G401 (cell line): ENCODE measurements around the gene CCNL2. TPM values are rescaled to one million over a fixed set of nuclear protein-coding genes. Genes with fewer than 3 reads are reported as not detected.
"Not testable (repeated sequence)": the region's sequence is repeated elsewhere in the genome, so short reads cannot be mapped to it uniquely, and the experiment has no call there.

Experiments
- DNase-seq: peaks from one replicate; pipeline ENCODE4 v3.0.0-alpha.2; 2015; ENCODE audit warnings: low spot score
- in situ Hi-C: cut with HindIII; loops from 2 replicates; pipeline ENCODE4 v1.10.0; 2016; ENCODE audit warnings: low sequenced_read_pairs, mixed read lengths
- total RNA-seq: library from RNA; depleted of rRNA; stranded (reverse); fragments of >200 nt; shearing (Covaris generic); gene quantifications from 2 replicates; pipeline ENCODE4 v1.2.3, GENCODE V29; 2014

Gene CCNL2
- total RNA-seq, 1 experiment from 2014 or later: 105 TPM

- in situ Hi-C loops: no loop called here
These were observed 7.1 kb upstream of the CCNL2 start for GRCh38 chr1:1406101-1406820.

GRCh38 chr1:1403653-1404052 lies 4.5 kb upstream of the CCNL2 start:
- DNase-seq: no peak
- in situ Hi-C loops: no loop called here

More at GRCh38 chr1:1406101-1406820, 7.1 kb upstream of the CCNL2 start:
- DNase-seq: no peak

DNA sequence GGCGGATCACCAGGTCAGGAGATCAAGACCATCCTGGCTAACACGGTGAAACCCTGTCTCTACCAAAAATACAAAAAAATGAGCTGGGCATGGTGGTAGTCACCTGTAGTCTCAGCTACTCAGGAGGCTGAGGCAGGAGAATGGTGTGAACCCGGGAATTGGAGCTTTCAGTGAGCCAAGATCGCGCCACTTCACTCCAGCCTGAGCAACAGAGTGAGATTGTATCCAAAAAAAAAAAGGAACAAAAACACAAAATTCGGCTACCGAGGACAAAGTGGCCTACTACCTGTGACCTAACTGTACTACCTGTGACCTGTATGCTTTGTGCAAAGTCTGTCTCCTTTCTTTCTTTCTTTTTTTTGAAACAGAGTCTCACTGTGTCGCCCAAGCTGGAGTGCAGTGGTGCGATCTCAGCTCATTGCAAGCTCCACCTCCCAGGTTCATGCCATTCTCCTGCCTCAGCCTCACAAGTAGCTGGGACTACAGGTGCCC lies 3.8 kb upstream of the CCNL2 start:
- in situ Hi-C loops, DNase-seq: not testable (repeated sequence)

DNA sequence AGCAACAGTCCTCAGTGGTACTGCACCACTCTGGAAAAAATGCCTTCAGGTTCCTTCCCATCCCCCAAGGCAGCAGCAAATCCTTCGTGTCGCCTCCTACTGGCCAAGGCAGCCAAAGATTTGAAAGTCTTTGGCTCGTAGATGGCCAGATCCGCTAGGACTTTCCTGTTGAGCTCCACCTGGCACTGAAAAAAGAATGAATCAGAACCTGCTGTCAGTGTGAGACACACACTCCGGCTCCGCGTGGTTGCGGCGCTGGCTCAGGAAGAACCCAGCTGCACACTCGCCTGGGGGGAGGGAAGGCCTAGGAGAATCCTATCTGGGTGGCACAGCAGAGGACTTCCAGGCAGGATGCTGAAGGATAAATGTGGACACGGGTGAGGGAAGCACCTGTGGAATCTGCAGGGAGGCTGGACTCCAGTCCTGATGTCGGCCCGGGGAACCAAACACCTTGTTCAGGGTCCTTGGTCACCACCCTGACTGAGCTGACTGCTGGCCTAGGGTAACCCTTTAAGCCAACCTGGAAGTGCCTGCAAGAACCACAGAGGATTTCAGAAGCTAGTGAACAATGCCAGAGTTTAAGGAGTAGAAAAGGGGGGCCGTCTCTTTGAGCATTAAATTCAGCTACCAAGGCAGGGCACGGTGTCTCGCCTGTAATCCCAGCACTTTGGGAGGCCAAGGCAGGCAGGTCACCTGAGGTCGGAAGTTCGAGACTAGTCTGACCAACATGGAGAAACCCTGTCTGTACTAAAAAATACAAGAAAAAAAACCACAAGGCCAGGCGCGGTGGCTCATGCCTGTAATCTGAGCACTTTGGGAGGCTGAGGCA lies 3.2 kb upstream of the CCNL2 start:
- DNase-seq: peak; percentile 40
- in situ Hi-C loops: no loop called here

DNA sequence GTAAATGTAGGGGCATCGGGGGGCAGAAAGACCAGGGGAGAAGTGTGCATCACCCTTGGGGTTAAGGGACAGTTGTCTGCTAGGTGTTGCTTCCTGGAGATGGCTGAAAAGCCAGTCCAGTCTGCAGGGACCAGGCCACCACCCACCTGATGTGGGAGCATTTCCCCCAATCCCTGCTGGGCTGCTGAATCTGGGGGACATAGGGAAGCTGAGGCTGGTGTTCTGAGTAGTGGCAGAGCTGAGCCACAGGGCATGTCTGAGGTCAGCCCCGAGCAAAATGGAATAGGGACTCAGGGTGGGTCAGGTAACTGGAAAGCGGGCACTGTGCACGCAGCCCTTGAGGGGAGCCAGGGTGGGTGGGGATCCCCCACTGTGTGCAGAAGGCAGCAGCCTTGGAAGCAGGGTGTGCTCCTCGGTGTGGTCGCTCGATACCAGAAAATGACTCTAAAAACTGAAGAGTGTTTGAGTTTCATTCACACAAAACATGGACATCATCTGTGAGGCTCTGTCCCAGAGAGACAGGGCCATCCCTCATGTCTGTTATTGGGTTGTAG lies 2.4 kb upstream of the CCNL2 start:
- DNase-seq: no peak
- in situ Hi-C loops: no loop called here

DNA sequence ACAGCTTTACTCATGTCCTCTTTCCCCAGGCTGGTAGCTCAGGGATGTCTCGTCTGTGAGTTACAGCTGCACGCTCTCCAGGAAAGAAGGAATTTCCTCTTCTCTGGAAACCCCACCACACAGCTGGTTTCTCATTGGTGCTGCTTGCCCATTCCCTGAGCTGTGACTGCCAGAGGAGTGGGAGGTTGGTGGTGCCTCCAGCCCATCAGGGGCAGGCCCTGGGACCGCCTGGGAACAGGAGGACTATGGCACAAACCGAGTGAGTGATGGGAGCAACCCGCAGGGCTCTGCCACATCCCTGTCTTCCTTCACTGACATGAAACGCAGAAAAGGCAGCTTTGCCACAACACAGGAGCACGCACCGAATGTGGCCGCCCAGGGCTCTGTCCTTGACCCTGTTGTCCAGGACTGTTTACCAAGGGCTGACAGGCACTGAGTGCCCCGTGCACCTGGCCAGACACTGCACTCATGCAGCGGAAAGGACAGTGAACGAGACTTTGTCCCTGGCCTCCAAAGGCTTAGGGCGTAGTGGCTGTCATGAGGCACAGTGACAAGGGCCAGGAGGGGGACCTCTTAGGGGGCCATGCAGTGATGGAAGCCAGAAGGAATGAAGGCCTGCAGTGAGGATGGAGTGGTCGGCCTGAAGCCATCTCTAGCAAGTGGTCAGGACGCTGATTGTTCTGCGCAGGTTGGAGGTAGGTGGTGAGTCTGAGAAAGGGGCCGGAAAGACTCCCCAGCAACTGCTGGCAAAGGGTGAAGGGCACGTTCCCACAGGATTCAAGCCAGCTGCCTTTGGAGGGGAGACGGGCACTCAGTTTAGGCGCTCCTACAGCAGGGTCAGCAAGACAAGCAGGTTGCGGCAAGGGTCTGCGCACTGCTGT lies 1.7 kb upstream of the CCNL2 start:
- no peak for DNase-seq
- in situ Hi-C loops: no loop called here

DNA sequence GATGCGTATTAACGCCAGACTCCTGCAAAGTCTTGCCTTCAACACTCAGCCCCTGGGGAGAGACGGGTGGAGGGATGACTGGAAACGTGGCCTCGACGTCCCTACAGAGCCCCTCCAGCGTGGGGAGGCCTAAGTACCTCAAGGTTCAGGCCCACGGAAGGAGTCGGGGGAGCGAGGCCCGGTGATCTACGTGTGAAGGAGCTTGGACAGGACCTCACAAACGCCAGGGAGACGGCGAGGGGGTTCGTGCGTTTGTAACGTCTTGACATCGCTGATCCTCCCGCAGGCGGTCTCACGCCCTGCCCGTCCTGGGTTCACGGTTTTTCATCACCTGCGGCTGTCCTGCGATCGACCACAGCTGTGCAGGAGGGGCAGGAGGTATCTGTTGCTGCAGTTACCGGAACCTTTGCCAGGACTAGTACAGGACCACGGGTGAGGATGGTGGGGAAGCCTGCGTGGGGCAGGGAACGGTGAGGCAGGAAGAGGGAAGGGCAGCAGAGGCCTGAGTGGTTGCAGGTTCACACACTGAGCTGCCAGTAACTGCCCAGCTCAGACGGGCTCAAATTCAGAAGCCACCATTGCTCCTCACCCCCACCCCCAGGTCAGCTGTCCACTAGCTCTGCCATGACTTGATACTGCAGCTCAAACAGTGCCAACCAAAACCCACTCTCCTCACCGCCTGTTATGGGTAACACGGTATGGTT lies 889 bp upstream of the CCNL2 start:
- DNase-seq: no peak
- in situ Hi-C loops: no loop called here

- in situ Hi-C loops: no loop called here
- DNase-seq: no peak
These were observed 403 bp downstream of the CCNL2 start for GRCh38 chr1:1398677-1399186.

DNA sequence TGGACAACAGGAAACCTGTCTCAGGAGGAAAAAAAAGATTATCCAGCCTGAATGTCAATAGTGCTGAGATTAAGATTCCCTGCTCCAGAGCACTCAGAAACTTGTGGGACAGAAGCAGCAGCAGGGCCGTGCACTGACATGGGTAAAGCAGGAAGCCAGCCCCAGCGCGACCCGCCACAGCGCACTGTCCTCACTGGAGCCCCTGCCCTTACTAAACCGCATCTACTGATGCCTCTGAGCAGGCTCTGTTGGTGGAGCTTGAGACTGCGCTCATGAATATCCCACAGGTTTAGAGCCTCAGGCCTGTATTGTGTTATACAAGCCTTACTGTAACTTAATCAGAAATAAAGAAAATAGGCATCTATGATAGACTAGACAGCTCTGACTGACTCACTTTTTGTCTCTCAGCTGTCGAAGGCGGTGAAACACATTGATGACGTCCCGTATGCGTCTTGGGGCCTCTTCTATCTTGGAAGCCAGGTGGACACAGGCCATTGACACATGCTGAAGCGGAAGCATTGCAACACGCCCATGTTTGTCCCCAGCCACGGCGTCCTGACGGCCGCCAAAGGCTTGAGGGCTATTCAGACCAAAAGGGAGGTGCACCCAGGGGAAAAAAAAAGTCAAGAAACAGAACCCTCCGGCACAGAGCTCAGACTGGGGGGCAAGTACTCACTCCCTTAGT lies 1.2 kb downstream of the CCNL2 start:
- in situ Hi-C loops: no loop called here
- DNase-seq: no peak

DNA sequence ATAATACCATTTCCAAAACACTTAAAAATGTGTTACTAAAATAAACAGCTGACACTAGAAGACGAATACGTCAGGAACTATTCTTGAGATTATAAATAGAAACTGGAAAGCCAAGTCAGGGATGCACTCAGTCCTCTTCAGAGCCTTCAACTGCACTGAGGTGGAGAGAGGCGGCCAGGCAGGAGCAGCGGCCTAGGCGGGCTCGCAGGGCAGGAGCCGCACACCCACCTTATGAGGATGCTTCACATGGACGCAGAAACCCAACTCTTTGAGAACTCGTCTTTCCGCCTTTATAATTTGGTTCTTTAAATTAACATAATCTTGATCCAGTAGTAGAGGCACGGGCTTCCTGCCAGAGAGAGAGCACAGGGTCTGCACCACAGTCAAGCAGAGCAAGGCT lies 4.0 kb downstream of the CCNL2 start:
- in situ Hi-C loops: no loop called here
- DNase-seq: no peak

DNA sequence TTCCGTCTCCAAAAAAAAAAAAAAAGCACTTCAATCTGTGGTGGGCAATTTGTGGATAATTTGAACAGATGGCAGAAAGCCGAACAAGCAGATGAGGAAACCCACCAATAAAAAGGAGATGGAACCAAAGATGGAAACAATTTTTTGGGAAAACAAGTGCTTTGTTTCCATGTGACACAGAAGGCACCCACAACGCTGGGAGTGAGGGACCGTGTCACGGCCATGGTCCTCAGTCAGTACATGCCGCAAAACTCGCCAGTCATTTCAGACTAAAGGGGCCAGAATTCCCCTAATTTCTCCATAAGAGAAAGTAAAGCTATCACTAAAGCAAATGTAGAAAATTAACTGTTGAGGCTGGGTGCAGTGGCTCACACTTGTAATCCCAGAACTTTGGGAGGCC lies 5.0 kb downstream of the CCNL2 start:
- in situ Hi-C loops: no loop called here
- DNase-seq: no peak

- DNase-seq: no peak
- in situ Hi-C loops: no loop called here
These were observed 5.7 kb downstream of the CCNL2 start for GRCh38 chr1:1393428-1393827.

GRCh38 chr1:1393014-1393413 lies 6.1 kb downstream of the CCNL2 start:
- in situ Hi-C loops: no loop called here
- no peak for DNase-seq

GRCh38 chr1:1391225-1391624 lies 7.9 kb downstream of the CCNL2 start:
- in situ Hi-C loops: no loop called here
- no peak for DNase-seq

DNA sequence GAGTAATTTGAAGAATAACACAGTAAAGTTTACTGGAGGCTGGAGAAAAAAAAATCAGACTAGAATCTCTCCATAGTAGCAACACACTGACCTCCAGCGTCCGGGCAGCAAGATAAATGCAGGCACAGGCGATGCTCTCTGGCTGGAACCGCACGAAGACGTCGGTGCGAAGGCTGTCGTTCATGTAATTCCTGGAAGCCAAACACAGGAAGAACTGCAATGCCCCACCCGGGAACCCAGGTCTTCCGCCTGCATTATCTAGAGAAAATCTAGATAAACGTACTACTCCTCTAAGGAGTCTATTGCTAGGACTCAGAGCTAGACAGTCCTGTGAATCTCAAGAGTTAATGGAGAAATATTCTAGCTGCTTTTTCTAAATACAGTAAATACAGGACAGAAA lies 8.5 kb downstream of the CCNL2 start:
- no peak for DNase-seq
- in situ Hi-C loops: no loop called here

DNA sequence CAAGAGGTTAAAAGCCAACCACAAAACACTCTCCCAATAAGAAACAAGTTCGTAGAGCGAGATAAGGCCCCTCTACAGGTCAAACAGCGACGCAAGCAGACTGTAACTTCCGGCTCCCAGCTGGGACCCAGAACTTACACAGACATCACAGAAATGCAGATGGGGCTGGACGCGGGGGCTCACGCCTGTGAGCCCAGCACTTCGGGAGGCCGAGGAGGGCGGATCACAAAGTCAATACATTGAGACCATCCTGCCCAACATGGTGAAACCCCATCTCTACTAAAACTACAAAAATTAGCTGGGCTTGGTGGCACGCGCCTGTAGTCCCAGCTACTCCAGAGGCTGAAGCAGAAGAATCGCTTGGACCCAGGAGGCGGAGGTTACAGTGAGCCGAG lies 11.1 kb downstream of the CCNL2 start:
- in situ Hi-C loops: no loop called here
- DNase-seq: no peak

GRCh38 chr1:1387098-1388077 lies 11.7 kb downstream of the CCNL2 start:
- in situ Hi-C loops: no loop called here
- DNase-seq: no peak
